SIG-M5 (cell line): ENCODE results near the gene LMTK2.
A peak's percentile ranks its signal among the peaks of the same experiment; 100 is the strongest.

ENCODE experiments used
- DNase-seq: peaks from one replicate; lab custom pipeline; 2025; lab: John Stamatoyannopoulos, UW

LMTK2 gene

GRCh38 chr7:98175260-98175940 is 68.7 kb downstream of the LMTK2 start:
- DNase-seq, result no peak

GRCh38 chr7:98177553-98177952 is 70.9 kb downstream of the LMTK2 start:
- no peak for DNase-seq

- DNase-seq, result no peak
Observed at GRCh38 chr7:98178321-98178720, 71.7 kb downstream of the LMTK2 start.

- DNase-seq, result no peak
Observed at GRCh38 chr7:98178762-98179490, 72.3 kb downstream of the LMTK2 start.

GRCh38 chr7:98180751-98181150 is 74.1 kb downstream of the LMTK2 start:
- no peak for DNase-seq

- peak; percentile 26 for DNase-seq
Observed at GRCh38 chr7:98185101-98185500, 78.4 kb downstream of the LMTK2 start.

- peak; percentile 41 for DNase-seq
Observed at GRCh38 chr7:98186452-98187137, 79.9 kb downstream of the LMTK2 start.

- no peak for DNase-seq
Observed at GRCh38 chr7:98187138-98187502, 80.5 kb downstream of the LMTK2 start.

- no peak for DNase-seq
Observed at GRCh38 chr7:98189559-98189958, 82.9 kb downstream of the LMTK2 start.

GRCh38 chr7:98191668-98192431 is 85.2 kb downstream of the LMTK2 start:
- DNase-seq, result no peak

GRCh38 chr7:98192781-98193457 is 86.3 kb downstream of the LMTK2 start:
- no peak for DNase-seq

GRCh38 chr7:98193474-98194180 is 87.0 kb downstream of the LMTK2 start:
- DNase-seq, result no peak

GRCh38 chr7:98194186-98194585 is 87.5 kb downstream of the LMTK2 start:
- DNase-seq, result no peak

GRCh38 chr7:98194672-98195457 is 88.2 kb downstream of the LMTK2 start:
- no peak for DNase-seq

- DNase-seq, result no peak
Observed at GRCh38 chr7:98196706-98197605, 90.3 kb downstream of the LMTK2 start.

GRCh38 chr7:98199131-98199530 is 92.5 kb downstream of the LMTK2 start:
- no peak for DNase-seq

- no peak for DNase-seq
Observed at GRCh38 chr7:98200364-98200763, 93.7 kb downstream of the LMTK2 start.

- DNase-seq, result peak; percentile 59
Observed at GRCh38 chr7:98202367-98203195, 95.9 kb downstream of the LMTK2 start.
